ENCODE measurements around the gene FRS3. TPM values are rescaled to one million over a fixed set of nuclear protein-coding genes. Genes with fewer than 3 reads are reported as not detected.

Gene FRS3
- total RNA-seq, 1 experiment from 2014 or later: 4.5 TPM

DNA sequence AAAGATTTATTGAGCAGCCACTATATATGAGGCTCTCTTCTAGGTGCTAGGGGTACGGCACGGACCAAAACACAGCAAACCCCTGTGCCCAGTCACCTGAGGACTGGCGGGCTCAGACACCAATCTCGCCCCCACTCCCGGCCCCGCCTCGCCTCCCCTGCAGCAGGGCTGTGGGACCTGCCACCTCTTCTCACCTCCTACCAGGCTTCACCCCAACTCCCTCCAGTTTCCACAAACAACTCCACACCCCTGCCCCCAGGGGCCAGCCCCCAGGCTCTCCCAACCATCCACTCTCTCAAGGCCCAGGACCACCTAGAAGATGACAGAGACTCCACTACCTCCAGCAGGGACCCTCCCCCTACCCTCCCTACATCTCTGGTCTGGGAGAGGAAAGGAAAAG, 50.7 kb downstream of the FRS3 start:
- H3K4me2 ChIP-seq: no peak overlapping the region
- H3K27ac ChIP-seq: no peak overlapping the region

DNA sequence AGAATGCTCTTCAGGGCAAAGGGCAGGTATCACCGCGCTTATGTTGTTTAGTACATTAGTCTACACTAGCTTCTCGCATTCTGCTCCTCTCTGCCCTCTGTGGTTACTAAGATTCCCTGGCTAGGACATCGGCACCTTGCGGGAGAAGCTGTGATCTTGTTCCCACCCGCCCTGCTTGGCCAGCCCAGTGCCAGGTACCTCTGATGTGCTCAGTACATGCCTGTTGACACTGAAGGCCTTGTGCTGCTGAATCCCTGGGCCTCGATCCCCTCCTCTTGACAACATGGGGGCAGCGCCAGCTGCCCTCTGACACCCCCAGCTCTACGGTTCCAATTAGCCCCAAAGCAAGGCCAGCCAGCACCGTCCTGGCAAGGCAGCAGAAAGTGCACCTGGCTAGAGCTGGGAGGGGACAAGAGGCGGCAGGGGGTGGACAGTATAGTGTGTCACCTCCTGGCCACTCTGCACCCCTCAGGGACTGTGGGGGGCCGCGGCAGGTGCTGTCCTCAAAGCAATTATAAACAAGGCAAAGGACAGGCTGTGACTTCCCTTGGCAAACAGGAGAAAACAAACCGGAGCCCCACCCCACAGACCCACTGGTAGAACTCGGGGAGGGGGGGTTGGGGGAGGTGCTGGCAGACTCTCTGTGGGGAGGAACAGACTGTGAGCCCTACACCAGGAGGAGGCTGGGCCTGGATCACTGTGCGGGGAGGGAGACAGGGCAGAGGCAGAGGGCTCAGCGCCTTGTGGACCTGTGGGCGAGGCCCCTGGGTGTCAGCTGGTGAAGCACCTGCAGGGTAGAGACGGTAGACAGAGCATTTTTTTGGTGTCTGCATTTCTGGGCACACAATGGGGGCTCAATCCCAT, 51.4 kb downstream of the FRS3 start:
- ChIA-PET CTCF (interaction anchor here (0.6 kb wide), 1 partner anchor 41 kb away, joined by 3 read pairs; no protein-coding TSS in a partner anchor), POLR2A (ENCODE audit: unreplicated experiment) (no interaction called here)
- Histone ChIP-seq H3K27me3 (ENCODE audit: insufficient read depth, low read depth) (no peaks in the 10 kb centered on the region), H2AFZ (no peak overlapping the region), H3K79me2 (ENCODE audit: low read depth) (no peaks in the 10 kb centered on the region), H3K9me3 (ENCODE audit: insufficient read depth, low read depth) (no peaks in the 10 kb centered on the region), H3F3A (ENCODE audit: insufficient read depth, low read depth) (peaks cover under 1% of the 10 kb centered on the region; the same call in 1 of the 2 replicates), H4K20me1 (ENCODE audit: insufficient read depth) (no peaks in the 10 kb centered on the region; the same call in 1 of the 2 replicates), H3K27ac (no peak overlapping the region), H3K4me1 (replicated peaks; ENCODE audit: insufficient read depth) (peaks cover 18% of the 10 kb centered on the region), H3K4me2 (no peak overlapping the region), H3K4me3 (no peak overlapping the region), H3K36me3 (ENCODE audit: low read depth) (no peaks in the 10 kb centered on the region), H3K9me2 (ENCODE audit: insufficient read depth) (no peaks in the 10 kb centered on the region)
- intact Hi-C loops (cut with micrococcal nuclease; ENCODE audit: unreplicated experiment): no loop called here
- no peak for TF ChIP-seq EZH2 (IDR thresholded peaks at IDR 0.05; ENCODE audit: low read depth)
- TF ChIP-seq, protein P1, sequence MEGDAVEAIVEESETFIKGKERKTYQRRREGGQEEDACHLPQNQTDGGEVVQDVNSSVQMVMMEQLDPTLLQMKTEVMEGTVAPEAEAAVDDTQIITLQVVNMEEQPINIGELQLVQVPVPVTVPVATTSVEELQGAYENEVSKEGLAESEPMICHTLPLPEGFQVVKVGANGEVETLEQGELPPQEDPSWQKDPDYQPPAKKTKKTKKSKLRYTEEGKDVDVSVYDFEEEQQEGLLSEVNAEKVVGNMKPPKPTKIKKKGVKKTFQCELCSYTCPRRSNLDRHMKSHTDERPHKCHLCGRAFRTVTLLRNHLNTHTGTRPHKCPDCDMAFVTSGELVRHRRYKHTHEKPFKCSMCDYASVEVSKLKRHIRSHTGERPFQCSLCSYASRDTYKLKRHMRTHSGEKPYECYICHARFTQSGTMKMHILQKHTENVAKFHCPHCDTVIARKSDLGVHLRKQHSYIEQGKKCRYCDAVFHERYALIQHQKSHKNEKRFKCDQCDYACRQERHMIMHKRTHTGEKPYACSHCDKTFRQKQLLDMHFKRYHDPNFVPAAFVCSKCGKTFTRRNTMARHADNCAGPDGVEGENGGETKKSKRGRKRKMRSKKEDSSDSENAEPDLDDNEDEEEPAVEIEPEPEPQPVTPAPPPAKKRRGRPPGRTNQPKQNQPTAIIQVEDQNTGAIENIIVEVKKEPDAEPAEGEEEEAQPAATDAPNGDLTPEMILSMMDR (conservative IDR thresholded peaks at IDR 0.05): no peak
- no TSS peak for BruUV-seq (replicated peaks)
- DNase-seq: no peak

More for the DNA sequence above, 50.7 kb downstream of the FRS3 start:
- CTCF ChIA-PET: no interaction called here
- POLR2A ChIA-PET (ENCODE audit: unreplicated experiment): no interaction called here
- Histone ChIP-seq H3K9me3 (ENCODE audit: insufficient read depth, low read depth) (no peaks in the 10 kb centered on the region), H4K20me1 (ENCODE audit: insufficient read depth) (no peaks in the 10 kb centered on the region; the same call in 1 of the 2 replicates), H3K36me3 (ENCODE audit: low read depth) (no peaks in the 10 kb centered on the region), H3K4me1 (replicated peaks; ENCODE audit: insufficient read depth) (peaks cover 16% of the 10 kb centered on the region; the same call in 1 of the 2 replicates), H3K27me3 (ENCODE audit: insufficient read depth, low read depth) (no peaks in the 10 kb centered on the region), H3F3A (ENCODE audit: insufficient read depth, low read depth) (no peaks in the 10 kb centered on the region; the same call in 1 of the 2 replicates), H2AFZ (no peak overlapping the region), H3K4me3 (no peak overlapping the region), H3K9me2 (ENCODE audit: insufficient read depth) (no peaks in the 10 kb centered on the region), H3K79me2 (ENCODE audit: low read depth) (no peaks in the 10 kb centered on the region)
- BruUV-seq (replicated peaks): no TSS peak
- TF ChIP-seq, protein P1 (conservative IDR thresholded peaks at IDR 0.05): no peak
- no peak for TF ChIP-seq EZH2 (IDR thresholded peaks at IDR 0.05; ENCODE audit: low read depth)
- DNase-seq: no peak
- intact Hi-C loops (cut with micrococcal nuclease; ENCODE audit: unreplicated experiment): no loop called here

DNA sequence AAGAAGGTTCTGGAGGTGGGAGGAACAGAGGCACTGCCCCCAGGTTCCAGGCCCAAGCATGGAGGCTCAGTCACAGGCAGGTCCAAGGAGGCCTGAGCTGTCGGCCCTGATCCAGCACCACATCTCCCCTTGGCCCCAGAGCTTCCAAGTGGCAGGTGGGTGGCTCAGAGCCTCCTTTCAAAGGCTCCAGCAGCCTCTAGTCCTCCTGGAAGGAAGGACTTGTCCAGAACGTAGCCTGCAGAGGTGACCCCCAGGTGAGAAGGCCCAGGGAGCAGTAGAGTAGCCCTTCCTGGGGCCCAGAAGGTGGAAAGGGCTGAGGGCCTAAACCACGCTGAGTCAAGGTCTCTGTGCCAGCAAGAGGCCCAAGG, 52.0 kb downstream of the FRS3 start:
- Histone ChIP-seq H3K9me2 (ENCODE audit: insufficient read depth) (no peaks in the 10 kb centered on the region), H3K4me2 (no peak overlapping the region), H4K20me1 (ENCODE audit: insufficient read depth) (no peaks in the 10 kb centered on the region; the same call in 1 of the 2 replicates), H3K36me3 (ENCODE audit: low read depth) (no peaks in the 10 kb centered on the region), H3K9me3 (ENCODE audit: insufficient read depth, low read depth) (no peaks in the 10 kb centered on the region), H3K27me3 (ENCODE audit: insufficient read depth, low read depth) (no peaks in the 10 kb centered on the region), H3F3A (ENCODE audit: insufficient read depth, low read depth) (peaks cover 7% of the 10 kb centered on the region; the same call in 1 of the 2 replicates), H2AFZ (no peak overlapping the region), H3K4me1 (replicated peaks; ENCODE audit: insufficient read depth) (peaks cover 18% of the 10 kb centered on the region), H3K4me3 (no peak overlapping the region), H3K79me2 (ENCODE audit: low read depth) (no peaks in the 10 kb centered on the region), H3K27ac (no peak overlapping the region)
- no TSS peak for BruUV-seq (replicated peaks)
- TF ChIP-seq, protein P1 (conservative IDR thresholded peaks at IDR 0.05): no peak
- TF ChIP-seq EZH2 (IDR thresholded peaks at IDR 0.05; ENCODE audit: low read depth): no peak
- POLR2A ChIA-PET (ENCODE audit: unreplicated experiment): no interaction called here
- DNase-seq: no peak
- CTCF ChIA-PET: interaction anchor here (0.6 kb wide), 1 partner anchor 40 kb away, joined by 3 read pairs; no protein-coding TSS in a partner anchor
- intact Hi-C loops (cut with micrococcal nuclease; ENCODE audit: unreplicated experiment): no loop called here

All from PC-9 (cell line).